Measurements from ENCODE around the gene ZMYND11.

- TF ChIP-seq POLR2A (IDR thresholded peaks at IDR 0.05) (no peak), CTCF (IDR thresholded peaks at IDR 0.05) (no peak)
These were observed 47.8 kb upstream of the ZMYND11 start for GRCh38 chr10:87177-88080.
